HL-60 (cell line): ENCODE measurements around the gene FOXP1.

Source experiments
- CTCF ChIP-seq: IDR thresholded peaks from one replicate; pipeline ENCODE4 v1.5.1; 2011; ENCODE audit warnings: low read length, control low read depth, inconsistent platforms; ENCODE audit not compliant: insufficient read depth
- GABPA ChIP-seq: IDR thresholded peaks from 2 replicates; pipeline ENCODE4 v1.6.1; 2012; ENCODE audit warnings: low read depth
- POLR2AphosphoS5 ChIP-seq: IDR thresholded peaks from 2 replicates; pipeline ENCODE4 v1.6.1; 2012; ENCODE audit warnings: low read depth
- REST ChIP-seq: IDR thresholded peaks from 2 replicates; pipeline ENCODE4 v1.6.1; 2012; ENCODE audit warnings: low read depth; ENCODE audit not compliant: insufficient replicate concordance
- SPI1 ChIP-seq: IDR thresholded peaks from 2 replicates; pipeline ENCODE4 v1.6.1; 2012; ENCODE audit warnings: low read depth, mild to moderate bottlenecking, borderline replicate concordance

- TF ChIP-seq REST (no peak), CTCF (no peak), POLR2AphosphoS5 (no peak), GABPA (no peak), SPI1 (no peak)
These were observed 431.3 kb downstream of the FOXP1 start for GRCh38 chr3:71152039-71152891.
